A549 (cell line): ENCODE data around the gene ATG5.

ENCODE experiments used
- BHLHE40 ChIP-seq: IDR thresholded peaks from 2 replicates; pipeline ENCODE4 v1.6.1; 2012; ENCODE audit warnings: low read depth, low read length, inconsistent platforms
- CEBPB ChIP-seq, 2 experiments: fragments of >200 bp in 1 of 2; sonication (Bioruptor Twin) in 1 of 2; formaldehyde crosslinking in 1 of 2; IDR thresholded peaks; 2 replicates each; pipeline ENCODE4 v1.6.1; 2012 to 2016
- CTCF ChIP-seq: fragments of >200 bp; sonication (Bioruptor Twin); formaldehyde crosslinking; IDR thresholded peaks from 3 replicates; pipeline ENCODE4 v1.5.1; 2016
- ELK1 ChIP-seq: fragments of 150-350 bp; IDR thresholded peaks from 2 replicates; pipeline ENCODE4 v1.6.1; 2014; ENCODE audit warnings: low read depth, mild to moderate bottlenecking, low read length
- EP300 ChIP-seq, 2 experiments: fragments of >200 bp; sonication (Bioruptor Twin); formaldehyde crosslinking; IDR thresholded peaks; 2 replicates in 1 of 2; 3 replicates in 1 of 2; pipeline ENCODE4 v1.6.1; 2016 to 2017
- HES2 ChIP-seq: fragments of >200 bp; sonication (Bioruptor Twin); formaldehyde crosslinking; IDR thresholded peaks from 2 replicates; pipeline ENCODE4 v1.6.1; 2016
- MYC ChIP-seq: IDR thresholded peaks from 2 replicates; pipeline ENCODE4 v1.6.1; 2012; ENCODE audit warnings: mild to moderate bottlenecking, inconsistent platforms, low read length, improper control_type of control experiment, borderline replicate concordance
- POLR2A ChIP-seq: IDR thresholded peaks from 2 replicates; pipeline ENCODE4 v1.6.1; 2012; ENCODE audit warnings: mild to moderate bottlenecking, low read length
- RAD21 ChIP-seq, 2 experiments: fragments of >200 bp in 1 of 2; sonication (Bioruptor Twin) in 1 of 2; formaldehyde crosslinking in 1 of 2; IDR thresholded peaks in 1 of 2; conservative IDR thresholded peaks in 1 of 2; 2 replicates in 1 of 2; 3 replicates in 1 of 2; pipeline ENCODE4 v1.6.1; 2012 to 2018; ENCODE audit warnings: inconsistent platforms in 1 of 2
- REST ChIP-seq: fragments of 200-600 bp; sonication (generic); IDR thresholded peaks from 2 replicates; pipeline ENCODE4 v1.6.1; 2016; ENCODE audit warnings: antibody characterized with exemption, mild to moderate bottlenecking, moderate library complexity
- RFX5 ChIP-seq: fragments of 450-650 bp; IDR thresholded peaks from 2 replicates; pipeline ENCODE4 v1.7.1; 2014; ENCODE audit warnings: antibody characterized with exemption, mild to moderate bottlenecking, moderate library complexity
- RNF2 ChIP-seq: fragments of 200-600 bp; sonication (generic); IDR thresholded peaks from 2 replicates; pipeline ENCODE4 v1.6.1; 2016; ENCODE audit warnings: low read depth, mild to moderate bottlenecking, antibody characterized with exemption, moderate library complexity, borderline replicate concordance

GRCh38 chr6:106154326-106154725 lies 171.2 kb downstream of the ATG5 start:
- no peak for TF ChIP-seq EP300 (IDR thresholded peaks at IDR 0.05)
- no peak for TF ChIP-seq CTCF
- no peak for TF ChIP-seq ELK1
- no peak for TF ChIP-seq REST
- no peak for TF ChIP-seq MYC
- TF ChIP-seq HES2 = no peak
- TF ChIP-seq RFX5 = no peak
- no peak for TF ChIP-seq BHLHE40
- no peak for TF ChIP-seq RNF2
- TF ChIP-seq RAD21 (conservative IDR thresholded peaks at IDR 0.05 in 1 of 2, IDR thresholded peaks at IDR 0.05 in 1 of 2) = no peak
- TF ChIP-seq CEBPB (IDR thresholded peaks at IDR 0.05) = no peak
- TF ChIP-seq POLR2A = no peak
